Endothelial cell of umbilical vein (primary cell): Measurements from ENCODE around the gene RNU7-1. TPM values are rescaled to one million over a fixed set of nuclear protein-coding genes. Genes with fewer than 3 reads are reported as not detected.

Experiments
- BruUV-seq: library from RNA; stranded (reverse); fragments of 400-500 nt; replicated peaks from 2 replicates; lab custom pipeline; 2021; lab: Mats Ljungman, UMichigan
- CTCF ChIA-PET: fragments of 300-600, 350-600 bp; sonication (Branson Sonifier 250); formaldehyde crosslinking; loops from one replicate; lab custom pipeline; 2021; ENCODE audit warnings: antibody characterized with exemption, inconsistent platforms; lab: Charles Lee
- POLR2A ChIA-PET: fragments of 300-600, 350-600 bp; sonication (Branson Sonifier 250); formaldehyde crosslinking; loops from one replicate; lab custom pipeline; 2021; ENCODE audit warnings: antibody characterized with exemption, inconsistent platforms; lab: Charles Lee
- DNase-seq: peaks from one replicate; pipeline ENCODE4 v3.0.0-alpha.2; 2011; ENCODE audit warnings: low read depth, low spot score
- FAIRE-seq: peaks from 2 replicates; lab custom pipeline; 2011; peaks lifted over from hg19 to GRCh38; lab: Jason Lieb, UNC
- H2AFZ ChIP-seq: 2 replicates; pipeline ENCODE4 v1.6.0; 2012; ENCODE audit warnings: low read depth, low read length, control low read depth, inconsistent platforms
- H3K27ac ChIP-seq: 2 replicates; pipeline ENCODE4 v1.5.1; 2011; ENCODE audit warnings: low read depth, mild to moderate bottlenecking, control low read depth, low read length, moderate library complexity; ENCODE audit not compliant: insufficient read depth
- H3K27me3 ChIP-seq, 2 experiments: 2 replicates each; pipeline versions ENCODE4 v1.6.0 to v1.6.1; 2011; ENCODE audit warnings: low read length in 2 of 2, mixed read lengths in 1 of 2; ENCODE audit not compliant: control insufficient read depth in 2 of 2, insufficient read depth in 2 of 2
- H3K36me3 ChIP-seq, 2 experiments: 2 replicates in 1 of 2; 3 replicates in 1 of 2; pipeline ENCODE4 v1.5.1; 2011; ENCODE audit warnings: low read length in 2 of 2, mild to moderate bottlenecking in 1 of 2, moderate library complexity in 1 of 2; ENCODE audit not compliant: control insufficient read depth in 2 of 2, insufficient read depth in 2 of 2; ENCODE audit errors: extremely low read depth in 1 of 2
- H3K4me1 ChIP-seq: 3 replicates; pipeline ENCODE4 v1.5.1; 2011; ENCODE audit warnings: mild to moderate bottlenecking, low read length; ENCODE audit not compliant: control insufficient read depth, insufficient read depth; ENCODE audit errors: extremely low read depth
- H3K4me2 ChIP-seq: 2 replicates; pipeline ENCODE4 v1.6.1; 2011; ENCODE audit warnings: low read length, control low read depth, mixed read lengths; ENCODE audit not compliant: insufficient read depth
- H3K4me3 ChIP-seq, 3 experiments: fragments of 200-600 bp in 1 of 3; sonication (generic), shearing (Covaris generic) in 1 of 3; replicated peaks in 1 of 3; 2 replicates each; pipeline ENCODE4 v1.5.1; 2011 to 2016; ENCODE audit warnings: control low read depth in 3 of 3, low read length in 3 of 3, mild to moderate bottlenecking in 2 of 3, inconsistent platforms in 1 of 3, low read depth in 1 of 3, moderate library complexity in 1 of 3; ENCODE audit not compliant: insufficient read depth in 1 of 3
- H3K79me2 ChIP-seq: 2 replicates; pipeline ENCODE4 v1.6.0; 2012; ENCODE audit warnings: low read length, inconsistent platforms; ENCODE audit not compliant: control insufficient read depth, insufficient read depth
- H3K9ac ChIP-seq: replicated peaks from 2 replicates; pipeline ENCODE3; 2011; ENCODE audit warnings: low read length, control low read depth; ENCODE audit not compliant: insufficient read depth; ENCODE audit errors: extremely low read depth
- H3K9me1 ChIP-seq: replicated peaks from 3 replicates; pipeline ENCODE4 v1.6.0; 2011; ENCODE audit warnings: mild to moderate bottlenecking, low read length; ENCODE audit not compliant: control insufficient read depth, insufficient read depth; ENCODE audit errors: extremely low read depth
- H3K9me3 ChIP-seq: replicated peaks from 2 replicates; pipeline ENCODE4 v1.5.1; 2012; ENCODE audit warnings: low read length, inconsistent platforms; ENCODE audit not compliant: control insufficient read depth, insufficient read depth
- H4K20me1 ChIP-seq: replicated peaks from 2 replicates; pipeline ENCODE3; 2011; ENCODE audit warnings: mild to moderate bottlenecking, low read length; ENCODE audit not compliant: control insufficient read depth, insufficient read depth; ENCODE audit errors: extremely low read depth
- EZH2 ChIP-seq: IDR thresholded peaks from 2 replicates; pipeline ENCODE4 v1.6.1; 2012; ENCODE audit warnings: borderline replicate concordance, low read depth, mild to moderate bottlenecking, moderate library complexity, low read length, inconsistent platforms; ENCODE audit not compliant: severe bottlenecking
- FOS ChIP-seq: IDR thresholded peaks from 2 replicates; pipeline ENCODE4 v1.6.1; 2011; ENCODE audit warnings: mild to moderate bottlenecking, low read length, moderate library complexity, borderline replicate concordance; ENCODE audit not compliant: insufficient read depth
- GATA2 ChIP-seq: IDR thresholded peaks from 2 replicates; pipeline ENCODE4 v1.7.0; 2011; ENCODE audit warnings: low read depth, mild to moderate bottlenecking, moderate library complexity, mixed read lengths, low read length; ENCODE audit not compliant: insufficient read length, insufficient read depth
- MYC ChIP-seq: IDR thresholded peaks from one replicate; pipeline ENCODE4 v1.6.1; 2011; ENCODE audit warnings: mild to moderate bottlenecking, low read depth, low read length
- POLR2A ChIP-seq: IDR thresholded peaks from 2 replicates; pipeline ENCODE4 v1.6.1; 2012; ENCODE audit warnings: low read depth, mild to moderate bottlenecking, control low read depth, low read length
- dilution Hi-C: fragments of 300-500 bp; cut with MboI; formaldehyde crosslinking; loops from one replicate; pipeline ENCODE4 v1.15.0; 2019; ENCODE audit warnings: low sequenced_read_pairs; ENCODE audit not compliant: extremely low pct_ligation_motif_present
- intact Hi-C: fragments of 100-400 bp; cut with micrococcal nuclease; formaldehyde crosslinking; loops from one replicate; pipeline ENCODE4 v1.10.0; 2022
- polyA plus RNA-seq, 4 experiments: library from polyadenylated mRNA; depleted of rRNA in 3 of 4; stranded (reverse) in 3 of 4; unstranded in 1 of 4; fragments of >200 nt; gene quantifications; 2 replicates each; pipeline versions ENCODE4 v1.2.1 to v1.2.3, GENCODE V29; 2011 to 2012; ENCODE audit warnings: missing spikeins in 1 of 4
- total RNA-seq: library from RNA; stranded (reverse); gene quantifications from 2 replicates; pipeline ENCODE4 v1.2.3, GENCODE V29; 2021

RNU7-1 gene
- total and polyA plus RNA-seq, 2 donors (not counting 3 experiments of a cell fraction or from before 2014, with no cell fraction given): not detected

- peaks cover 13 to 30% of the 10 kb centered on the region in 2 experiments for H3K36me3 ChIP-seq
- no peak overlapping the region for H3K27ac ChIP-seq
- H3K4me2 ChIP-seq: no peak overlapping the region
- ChIA-PET POLR2A (no interaction called here), CTCF (interaction anchor here (1.3 to 4.0 kb wide), 5 partner anchors 18 to 143 kb away, joined by 3 to 124 read pairs (median 6); partner anchors contain the start of genes C12orf57, C1RL and RNU7-1)
- peaks cover 30% of the 10 kb centered on the region for H3K79me2 ChIP-seq
- no peaks in the 10 kb centered on the region for H3K9me1 ChIP-seq
- no peak overlapping the region for H3K9ac ChIP-seq
- H2AFZ ChIP-seq: no peak overlapping the region
- H3K9me3 ChIP-seq: no peaks in the 10 kb centered on the region
- H3K4me3 ChIP-seq: no peak overlapping the region
- no peaks in the 10 kb centered on the region for H3K27me3 ChIP-seq
- no TSS peak for BruUV-seq
- DNase-seq: no peak
- no peaks in the 10 kb centered on the region for H4K20me1 ChIP-seq
- no peak for TF ChIP-seq POLR2A
- no peak for TF ChIP-seq FOS
- TF ChIP-seq MYC: no peak
- intact Hi-C loops: loop anchor here (1.0 kb wide), 3 partner anchors 21 to 96 kb away; partner anchors contain the start of gene C12orf57
- peaks cover 23% of the 10 kb centered on the region for H3K4me1 ChIP-seq
- dilution Hi-C loops: no loop called here
- FAIRE-seq: no peak
Observed at GRCh38 chr12:6965714-6966113, 22.1 kb downstream of the RNU7-1 start.

GRCh38 chr12:6966351-6966750 lies 22.7 kb downstream of the RNU7-1 start:
- H3K36me3 ChIP-seq: peaks cover 13 to 30% of the 10 kb centered on the region in 2 experiments
- H2AFZ ChIP-seq: no peak overlapping the region
- no peak overlapping the region for H3K9ac ChIP-seq
- ChIA-PET POLR2A (no interaction called here), CTCF (interaction anchor here (1.6 to 4.0 kb wide), 3 partner anchors 19 to 97 kb away, joined by 5 to 124 read pairs (median 13); partner anchors contain the start of genes C12orf57 and RNU7-1)
- FAIRE-seq: no peak
- H3K4me2 ChIP-seq: no peak overlapping the region
- no peaks in the 10 kb centered on the region for H3K9me1 ChIP-seq
- peaks cover 37% of the 10 kb centered on the region for H3K79me2 ChIP-seq
- intact Hi-C loops (no loop called here), dilution Hi-C loops (no loop called here)
- H3K27me3 ChIP-seq: no peaks in the 10 kb centered on the region
- no peaks in the 10 kb centered on the region for H4K20me1 ChIP-seq
- no peak for DNase-seq
- BruUV-seq: no TSS peak
- no peak overlapping the region for H3K4me3 ChIP-seq
- TF ChIP-seq GATA2: no peak
- no peak for TF ChIP-seq MYC
- no peak for TF ChIP-seq EZH2
- no peak for TF ChIP-seq POLR2A
- no peak for TF ChIP-seq FOS
- no peaks in the 10 kb centered on the region for H3K9me3 ChIP-seq
- H3K27ac ChIP-seq: no peak overlapping the region
- peaks cover 23% of the 10 kb centered on the region for H3K4me1 ChIP-seq
